ENCODE results near the gene TEX264.
"Not testable (repeated sequence)": the region's sequence is repeated elsewhere in the genome, so short reads cannot be mapped to it uniquely, and the experiment has no call there.

Gene TEX264

GRCh38 chr3:51670823-51671733 lies at the start of gene TEX264:
TEX264 (plus strand) TSS chr3:51671252; CDS start chr3:51674305, 3,053 bp downstream.
- DNase-seq = peak; percentile 19

GRCh38 chr3:51622413-51622812 lies 48.6 kb upstream of the TEX264 start:
- no peak for DNase-seq

GRCh38 chr3:51622868-51623267 lies 48.2 kb upstream of the TEX264 start:
- no peak for DNase-seq

GRCh38 chr3:51630513-51630912 lies 40.5 kb upstream of the TEX264 start:
- DNase-seq = no peak

- no peak for DNase-seq
Observed at GRCh38 chr3:51637144-51637940, 33.7 kb upstream of the TEX264 start.

GRCh38 chr3:51637941-51638471 lies 33.0 kb upstream of the TEX264 start:
- DNase-seq = no peak

- DNase-seq = no peak
Observed at GRCh38 chr3:51642462-51642861, 28.6 kb upstream of the TEX264 start.

- no peak for DNase-seq
Observed at GRCh38 chr3:51646091-51646490, 25.0 kb upstream of the TEX264 start.

GRCh38 chr3:51652103-51652502 lies 18.9 kb upstream of the TEX264 start:
- DNase-seq = not testable (repeated sequence)

GRCh38 chr3:51653409-51653808 lies 17.6 kb upstream of the TEX264 start:
- not testable (repeated sequence) for DNase-seq

GRCh38 chr3:51657234-51657633 lies 13.8 kb upstream of the TEX264 start:
- no peak for DNase-seq

- no peak for DNase-seq
Observed at GRCh38 chr3:51659942-51660341, 11.1 kb upstream of the TEX264 start.

- DNase-seq = no peak
Observed at GRCh38 chr3:51662456-51662855, 8.6 kb upstream of the TEX264 start.

- no peak for DNase-seq
Observed at GRCh38 chr3:51668756-51669155, 2.3 kb upstream of the TEX264 start.

GRCh38 chr3:51669241-51670052 lies 1.6 kb upstream of the TEX264 start:
- DNase-seq = no peak

GRCh38 chr3:51670053-51670822 lies 814 bp upstream of the TEX264 start:
- no peak for DNase-seq

GRCh38 chr3:51671734-51672475 lies 853 bp downstream of the TEX264 start:
- DNase-seq = no peak

GRCh38 chr3:51673181-51673801 lies 2.2 kb downstream of the TEX264 start:
- no peak for DNase-seq

- no peak for DNase-seq
Observed at GRCh38 chr3:51673802-51674654, 3.0 kb downstream of the TEX264 start.

GRCh38 chr3:51675201-51675611 lies 4.2 kb downstream of the TEX264 start:
- DNase-seq = no peak

All from SIG-M5 (cell line).